GM19455 (cell line): ENCODE data around the gene TRIM73.
A peak's percentile ranks its signal among the peaks of the same experiment; 100 is the strongest.
"Not testable (repeated sequence)": the region's sequence is repeated elsewhere in the genome, so short reads cannot be mapped to it uniquely, and the experiment has no call there.

Experiments
- ATAC-seq: cut with Tn5 transposase; IDR thresholded peaks from one replicate; pipeline ENCODE4 v1.9.1; 2021; ENCODE audit not compliant: unreplicated experiment

TRIM73 gene

DNA sequence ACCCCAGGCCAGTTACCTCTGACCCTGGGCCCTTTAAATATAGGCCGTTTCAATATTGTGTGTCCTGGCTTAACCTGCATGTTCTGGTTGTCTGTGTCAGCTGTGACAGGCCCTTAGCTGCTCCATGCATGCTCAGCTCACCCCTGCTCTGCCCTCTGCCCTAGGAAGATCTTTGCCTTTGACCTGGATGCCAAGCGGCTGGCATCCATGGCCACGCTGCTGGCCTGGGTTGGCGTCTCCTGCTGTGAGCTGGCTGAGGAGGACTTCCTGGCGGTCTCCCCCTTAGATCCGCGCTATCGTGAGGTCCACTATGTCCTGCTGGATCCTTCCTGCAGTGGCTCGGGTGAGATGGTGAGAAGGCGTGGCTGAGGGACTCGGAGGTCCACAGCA lies 20.0 kb downstream of the TRIM73 start:
- ATAC-seq: not testable (repeated sequence)

DNA sequence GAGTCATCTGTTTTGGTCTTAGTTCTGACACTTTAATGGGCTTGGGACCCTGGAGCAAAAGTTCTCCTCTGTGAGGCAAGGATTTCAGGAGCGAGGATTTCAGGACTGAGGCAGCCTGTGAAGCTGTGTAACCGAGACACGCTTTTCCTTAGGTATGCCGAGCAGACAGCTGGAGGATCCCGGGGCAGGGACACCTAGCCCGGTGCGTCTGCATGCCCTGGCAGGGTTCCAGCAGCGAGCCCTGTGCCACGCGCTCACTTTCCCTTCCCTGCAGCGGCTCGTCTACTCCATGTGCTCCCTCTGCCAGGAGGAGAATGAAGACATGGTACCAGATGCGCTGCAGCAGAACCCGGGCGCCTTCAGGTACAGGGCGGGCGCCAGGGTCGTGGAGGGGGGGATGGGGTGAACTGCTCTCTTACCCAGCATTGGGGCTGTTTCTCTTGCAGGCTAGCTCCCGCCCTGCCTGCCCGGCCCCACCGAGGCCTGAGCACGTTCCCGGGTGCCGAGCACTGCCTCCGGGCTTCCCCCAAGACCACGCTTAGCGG lies 20.5 kb downstream of the TRIM73 start:
- ATAC-seq: not testable (repeated sequence)

DNA sequence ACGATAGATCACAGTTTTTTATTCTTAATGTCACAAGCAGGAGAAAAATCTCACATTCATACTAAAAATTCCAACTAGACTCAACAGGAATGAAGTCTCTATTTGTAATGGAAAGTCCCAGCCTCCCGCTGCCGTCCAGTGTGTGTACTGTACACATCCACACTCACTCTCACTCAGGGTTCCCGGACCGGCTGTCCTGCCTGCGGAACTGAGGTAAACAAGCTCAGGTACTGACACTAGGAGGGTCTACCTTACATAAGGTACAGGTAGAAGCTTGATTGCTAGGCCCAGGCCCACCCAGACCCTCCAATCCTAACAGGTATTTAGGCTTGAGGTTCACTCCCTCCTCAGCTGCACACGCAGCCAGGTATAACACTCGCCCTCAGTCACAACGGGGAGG lies 21.4 kb downstream of the TRIM73 start:
- ATAC-seq: not testable (repeated sequence)

DNA sequence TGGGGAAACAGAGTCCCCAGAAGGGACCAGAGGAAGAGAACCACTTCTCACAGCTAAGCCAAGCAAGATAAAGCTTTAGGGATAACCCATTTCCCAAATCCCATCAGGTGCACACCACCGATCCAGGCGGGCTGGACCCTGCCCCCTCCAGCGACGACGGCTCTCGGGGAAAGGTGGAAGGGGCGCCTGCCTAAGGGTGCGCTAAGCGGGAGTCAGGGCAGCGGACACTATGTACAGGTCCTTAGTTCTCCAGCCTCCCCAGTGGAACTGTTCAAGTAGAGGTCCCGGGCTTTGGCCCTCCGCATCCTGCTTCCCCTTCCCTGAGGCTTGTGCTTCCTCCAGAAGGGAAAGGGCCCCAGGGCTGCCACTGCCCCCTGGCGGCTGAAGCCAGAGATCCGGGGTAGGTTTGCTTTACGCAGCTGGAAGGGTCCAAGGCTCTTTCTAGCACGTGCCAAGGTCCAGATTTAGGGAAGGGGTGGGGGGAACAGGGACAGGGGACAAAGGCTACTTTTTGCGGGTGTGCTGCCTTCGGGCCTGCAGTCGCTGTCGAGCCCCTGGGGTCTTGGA lies 22.9 kb downstream of the TRIM73 start:
- ATAC-seq: not testable (repeated sequence)

DNA sequence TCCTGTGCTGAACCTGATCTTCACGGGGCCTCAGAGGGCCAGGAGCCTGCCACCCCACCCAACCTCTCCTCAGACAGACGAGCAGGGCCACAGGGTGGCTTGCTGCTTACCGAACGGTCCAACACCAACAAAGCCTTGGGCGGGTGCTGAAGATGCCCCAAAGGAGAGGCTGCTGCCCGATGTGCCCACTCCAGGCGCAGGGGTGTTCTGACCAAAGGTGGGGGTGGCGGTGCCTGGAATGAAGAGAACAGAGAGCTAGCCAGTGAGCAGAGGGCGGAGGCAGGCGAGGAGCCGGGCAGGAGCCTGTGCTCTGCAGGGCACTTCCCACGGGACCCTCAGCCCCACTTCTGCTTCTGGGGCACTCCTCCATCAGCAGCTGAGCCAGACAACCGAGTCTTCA lies 23.8 kb downstream of the TRIM73 start:
- ATAC-seq: not testable (repeated sequence)

DNA sequence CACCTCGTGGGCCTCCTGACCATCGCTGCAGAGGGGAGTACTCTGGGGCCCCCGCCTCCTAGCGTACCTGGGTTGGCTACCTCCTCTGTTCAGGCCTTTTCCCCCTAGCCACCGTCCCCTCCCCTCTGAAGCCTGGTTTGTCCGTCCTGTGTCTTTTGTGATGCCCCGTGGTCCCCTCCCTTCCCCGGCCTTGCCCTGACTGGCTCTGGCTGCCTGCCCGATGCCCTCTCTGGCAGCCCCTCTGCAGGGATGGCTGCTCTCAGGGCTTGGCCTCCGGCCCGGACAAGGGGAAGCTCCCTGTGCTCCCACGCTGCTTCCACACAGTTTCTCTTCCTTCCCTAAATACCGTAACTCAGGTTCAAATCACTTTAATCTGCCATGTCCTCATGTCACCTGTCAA lies 24.3 kb downstream of the TRIM73 start:
- ATAC-seq: not testable (repeated sequence)

DNA sequence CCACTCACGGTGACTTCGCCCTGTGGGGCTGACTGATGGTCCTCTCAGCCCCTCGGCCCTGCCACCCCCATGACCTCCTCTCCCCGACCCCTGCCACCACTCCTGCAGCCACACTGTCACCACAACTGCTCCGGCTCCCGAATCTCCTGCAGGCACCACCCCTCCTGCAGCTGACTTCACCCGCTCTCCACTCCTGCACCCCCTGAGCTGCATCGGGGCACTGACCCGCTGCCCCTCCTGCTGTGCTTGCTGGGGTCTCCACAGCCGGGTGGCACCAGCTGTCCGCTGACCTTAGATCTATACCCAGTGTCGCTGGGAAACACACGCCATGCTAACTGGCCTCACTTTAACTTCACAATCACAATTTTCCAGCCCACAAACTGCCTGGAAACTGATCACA lies 24.7 kb downstream of the TRIM73 start:
- ATAC-seq: not testable (repeated sequence)

DNA sequence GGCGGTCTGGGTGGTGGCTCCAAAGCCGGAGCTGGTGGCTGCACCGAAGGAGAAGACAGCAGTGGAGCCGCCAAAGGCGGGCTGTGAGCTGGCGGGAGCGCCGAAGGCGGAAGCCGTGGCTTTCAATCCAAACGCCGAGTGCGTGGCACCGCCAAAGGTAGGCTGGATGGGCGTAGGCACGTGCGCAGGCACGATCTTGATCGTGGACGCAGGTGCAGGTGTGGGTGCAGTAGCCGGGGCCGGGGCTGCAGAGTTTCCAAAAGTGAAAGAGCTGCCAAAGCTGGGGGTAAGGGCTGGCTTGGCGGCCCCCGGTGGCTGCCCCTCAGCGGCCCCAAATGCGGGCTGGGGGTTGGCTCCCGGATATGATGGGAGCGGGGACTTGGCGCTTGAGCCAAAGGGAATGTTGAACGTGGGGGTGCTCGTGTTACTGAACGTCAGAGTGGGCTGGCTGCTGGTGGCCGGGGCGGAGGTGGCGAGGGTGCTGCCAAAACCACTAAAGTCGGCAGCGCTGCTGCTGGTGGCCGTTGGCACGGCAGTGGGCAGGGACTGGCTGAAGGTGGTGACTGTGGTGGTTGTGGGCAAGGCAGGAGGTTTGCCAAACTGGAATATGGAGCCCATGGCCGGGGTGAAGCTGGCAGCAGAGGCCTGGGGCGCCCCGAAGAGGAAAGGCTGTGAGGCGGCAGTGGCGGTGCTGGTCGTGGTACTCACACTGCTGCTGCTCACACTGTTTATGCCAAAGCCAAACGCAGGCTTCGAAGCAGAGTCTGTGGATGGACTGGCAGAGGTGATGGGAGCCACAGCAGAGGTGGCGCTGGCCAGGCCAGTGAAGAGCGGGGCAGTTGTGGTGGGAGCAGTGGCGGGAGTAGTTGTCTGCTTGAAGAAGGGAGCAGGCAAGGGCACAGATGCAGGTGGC lies 26.6 kb downstream of the TRIM73 start:
- not testable (repeated sequence) for ATAC-seq

DNA sequence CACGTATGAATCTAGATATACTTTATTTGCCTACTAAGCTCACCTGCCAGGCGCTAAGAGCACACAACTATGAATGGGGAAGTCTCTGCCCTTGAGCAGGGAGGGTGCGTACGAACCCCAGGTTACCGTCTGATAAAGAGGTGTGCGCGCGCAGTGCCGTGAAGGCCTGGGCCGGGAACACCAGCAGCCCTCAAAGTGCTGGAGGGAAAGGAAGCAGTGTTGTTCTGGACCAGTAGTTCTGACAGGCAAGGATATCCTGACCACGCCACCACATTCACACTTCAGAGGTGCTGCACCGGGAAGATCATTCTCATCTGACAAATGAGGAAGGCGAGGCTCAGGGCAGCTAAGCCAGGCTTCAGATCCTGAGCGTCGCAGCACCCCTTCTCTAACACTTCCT lies 28.1 kb downstream of the TRIM73 start:
- ATAC-seq: not testable (repeated sequence)

DNA sequence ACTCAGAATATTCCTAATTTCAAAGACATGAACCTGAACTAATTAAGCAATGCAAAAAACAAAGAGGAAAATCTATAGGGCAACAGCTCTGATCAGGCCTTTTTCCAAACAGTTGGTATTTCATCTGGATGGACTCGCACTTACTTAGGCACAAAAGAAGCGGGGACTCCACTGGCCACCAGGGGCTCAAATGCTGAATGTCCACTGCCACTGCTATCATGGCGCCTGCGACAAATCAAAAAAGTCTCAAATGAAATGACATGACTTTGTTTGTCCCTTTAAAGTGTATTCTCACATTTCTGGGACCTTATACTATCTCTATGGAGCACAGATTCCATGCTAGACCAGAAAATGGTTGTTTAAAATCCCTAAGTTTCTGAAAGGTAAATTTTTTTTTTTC lies 43.6 kb downstream of the TRIM73 start:
- not testable (repeated sequence) for ATAC-seq

DNA sequence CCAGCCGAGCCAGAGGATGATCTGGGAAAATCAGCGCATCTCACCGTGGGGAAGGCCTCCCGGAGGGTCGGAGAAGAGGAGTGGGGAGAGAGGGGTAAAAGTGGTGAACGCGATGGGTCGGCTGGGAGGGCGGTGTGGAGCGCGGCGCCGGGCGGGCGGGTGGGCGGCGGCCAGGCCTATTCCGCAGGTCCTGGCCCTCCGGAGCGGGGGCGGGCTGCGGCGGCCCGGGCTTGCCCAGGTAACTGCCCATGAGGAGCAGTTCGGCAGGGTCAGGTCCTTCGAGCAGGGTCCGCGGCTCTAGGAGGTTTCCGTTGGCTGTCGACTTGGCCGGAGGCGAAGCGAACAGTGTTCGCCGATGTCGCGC lies 46.7 kb downstream of the TRIM73 start:
- ATAC-seq: not testable (repeated sequence)

DNA sequence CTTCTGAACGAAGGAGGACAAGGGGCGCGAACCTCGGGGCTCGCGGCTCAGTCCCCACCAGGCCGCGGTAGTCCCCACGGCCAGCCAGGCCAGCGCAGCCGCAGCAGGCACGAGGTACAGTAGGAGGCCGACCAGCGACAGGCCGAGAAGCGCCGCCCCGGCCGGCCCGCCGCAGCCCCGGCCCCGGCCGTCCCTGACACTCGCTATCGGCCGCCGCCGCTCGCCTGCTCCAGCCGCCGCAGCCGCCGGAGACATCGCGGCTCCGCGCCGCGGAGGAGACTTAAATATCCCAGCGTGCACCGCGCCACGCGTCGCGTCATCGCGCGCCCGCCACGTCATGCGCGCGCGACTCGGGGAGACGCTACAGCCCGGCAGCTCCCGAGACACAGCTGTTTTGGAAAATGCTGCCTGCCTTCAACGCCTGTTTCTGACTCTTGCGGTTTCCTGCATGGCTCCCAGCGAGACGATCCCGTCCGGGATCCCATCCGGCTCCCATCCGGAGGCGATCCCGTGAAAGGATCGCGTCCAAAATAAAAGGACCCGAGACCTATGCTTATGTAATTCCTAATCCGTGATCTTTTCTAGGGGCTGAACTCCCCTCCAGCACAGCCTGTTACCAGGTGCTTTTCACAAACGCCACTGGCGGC lies 47.2 kb downstream of the TRIM73 start:
- ATAC-seq: peak; percentile 89

DNA sequence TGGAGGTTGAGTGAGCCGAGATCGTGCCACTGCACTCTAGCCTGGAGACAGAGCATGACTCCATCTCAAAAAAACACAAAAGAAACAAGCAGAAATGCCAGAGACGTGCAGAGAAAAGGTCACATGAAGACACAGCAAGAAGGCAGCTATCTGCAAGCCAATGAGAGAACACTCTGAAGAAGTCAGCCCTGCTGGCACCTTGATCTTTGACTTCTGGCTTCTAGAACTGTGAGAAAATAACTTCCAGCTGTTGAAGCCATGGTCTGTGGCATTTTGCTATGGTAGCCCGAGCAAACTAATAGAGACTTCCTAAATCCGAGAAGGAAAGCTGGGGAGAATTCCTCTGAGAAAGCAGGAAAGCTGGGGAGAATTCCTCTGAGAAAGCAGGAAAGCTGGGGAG lies 54.5 kb downstream of the TRIM73 start:
- not testable (repeated sequence) for ATAC-seq

DNA sequence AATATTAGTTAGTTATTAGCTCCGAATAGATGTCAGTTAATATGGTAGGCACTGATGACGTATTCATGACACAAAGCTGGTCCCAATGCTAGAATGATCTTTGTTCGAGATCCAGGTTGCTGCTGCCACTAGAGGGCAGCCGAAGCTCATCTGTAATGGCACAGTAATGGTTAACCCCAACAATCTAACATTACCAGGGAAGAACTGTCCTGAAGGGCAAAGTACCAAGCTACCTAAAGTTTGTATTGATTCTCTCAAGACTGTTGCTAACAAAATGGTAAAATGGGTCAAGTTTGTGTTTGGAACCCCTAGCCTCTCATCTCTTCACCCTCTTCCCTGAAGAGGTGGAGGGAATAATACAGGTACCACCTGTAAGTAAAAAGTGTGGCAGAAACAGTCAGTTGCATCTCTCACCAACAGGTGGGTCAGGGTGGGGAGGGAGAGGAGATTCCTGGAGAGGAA lies 57.1 kb downstream of the TRIM73 start:
- not testable (repeated sequence) for ATAC-seq
